Hepatocyte (in vitro differentiated cells): ENCODE results near the gene SNHG17.

Experiments
- EZH2 ChIP-seq: fragments of 200-600 bp; sonication (generic); IDR thresholded peaks from 2 replicates; pipeline ENCODE4 v1.6.1; 2016; ENCODE audit warnings: antibody characterized with exemption, mild to moderate bottlenecking, borderline replicate concordance
- EZH2phosphoT487 ChIP-seq: fragments of 200-600 bp; sonication (generic); IDR thresholded peaks from one replicate; pipeline ENCODE4 v1.6.1; 2018; ENCODE audit warnings: antibody characterized with exemption, mild to moderate bottlenecking, low read depth, moderate library complexity; ENCODE audit not compliant: unreplicated experiment, severe bottlenecking
- TF ChIP-seq, protein P1 (sequence below): fragments of 200-600 bp; sonication (generic); IDR thresholded peaks from 2 replicates; pipeline ENCODE4 v1.5.1; 2016; ENCODE audit warnings: antibody characterized with exemption, mild to moderate bottlenecking; ENCODE audit not compliant: poor library complexity

DNA sequence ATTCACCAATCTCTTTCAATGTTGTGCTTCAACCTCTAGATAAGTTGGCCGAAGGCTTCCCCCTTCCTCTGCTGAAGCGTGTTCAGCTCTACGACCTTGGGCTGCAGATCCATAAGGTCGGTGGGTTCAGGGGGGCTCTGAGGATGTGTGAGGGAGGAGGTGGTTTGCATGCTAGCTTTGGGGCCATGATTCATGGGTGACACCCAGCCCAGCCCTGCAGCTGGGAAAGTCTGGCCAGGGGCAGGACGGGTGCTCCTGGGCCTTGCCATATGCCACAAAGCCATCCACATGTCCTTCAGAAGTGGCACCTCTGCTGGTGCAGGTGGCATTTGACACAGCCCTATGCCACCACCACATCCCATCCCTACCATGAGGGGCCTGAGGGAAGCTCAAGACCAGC, 61.2 kb downstream of the SNHG17 start:
- TF ChIP-seq, protein P1, sequence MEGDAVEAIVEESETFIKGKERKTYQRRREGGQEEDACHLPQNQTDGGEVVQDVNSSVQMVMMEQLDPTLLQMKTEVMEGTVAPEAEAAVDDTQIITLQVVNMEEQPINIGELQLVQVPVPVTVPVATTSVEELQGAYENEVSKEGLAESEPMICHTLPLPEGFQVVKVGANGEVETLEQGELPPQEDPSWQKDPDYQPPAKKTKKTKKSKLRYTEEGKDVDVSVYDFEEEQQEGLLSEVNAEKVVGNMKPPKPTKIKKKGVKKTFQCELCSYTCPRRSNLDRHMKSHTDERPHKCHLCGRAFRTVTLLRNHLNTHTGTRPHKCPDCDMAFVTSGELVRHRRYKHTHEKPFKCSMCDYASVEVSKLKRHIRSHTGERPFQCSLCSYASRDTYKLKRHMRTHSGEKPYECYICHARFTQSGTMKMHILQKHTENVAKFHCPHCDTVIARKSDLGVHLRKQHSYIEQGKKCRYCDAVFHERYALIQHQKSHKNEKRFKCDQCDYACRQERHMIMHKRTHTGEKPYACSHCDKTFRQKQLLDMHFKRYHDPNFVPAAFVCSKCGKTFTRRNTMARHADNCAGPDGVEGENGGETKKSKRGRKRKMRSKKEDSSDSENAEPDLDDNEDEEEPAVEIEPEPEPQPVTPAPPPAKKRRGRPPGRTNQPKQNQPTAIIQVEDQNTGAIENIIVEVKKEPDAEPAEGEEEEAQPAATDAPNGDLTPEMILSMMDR, result no peak
- no peak for TF ChIP-seq EZH2
- TF ChIP-seq EZH2phosphoT487, result no peak
